ENCODE measurements around the gene GADD45G.

The GADD45G gene

GRCh38 chr9:89632192-89632733 is 27.5 kb downstream of the GADD45G start:
- DNase-seq = no peak

GRCh38 chr9:89632736-89633135 is 27.9 kb downstream of the GADD45G start:
- no peak for DNase-seq

- no peak for DNase-seq
Observed at GRCh38 chr9:89633404-89633803, 28.6 kb downstream of the GADD45G start.

- DNase-seq = no peak
Observed at GRCh38 chr9:89633920-89634319, 29.1 kb downstream of the GADD45G start.

- DNase-seq = no peak
Observed at GRCh38 chr9:89634995-89635742, 30.4 kb downstream of the GADD45G start.

GRCh38 chr9:89635816-89636215 is 31.0 kb downstream of the GADD45G start:
- DNase-seq = no peak

GRCh38 chr9:89637787-89638186 is 33.0 kb downstream of the GADD45G start:
- no peak for DNase-seq

- no peak for DNase-seq
Observed at GRCh38 chr9:89638359-89638758, 33.5 kb downstream of the GADD45G start.

GRCh38 chr9:89638893-89639292 is 34.1 kb downstream of the GADD45G start:
- no peak for DNase-seq

GRCh38 chr9:89639367-89639795 is 34.6 kb downstream of the GADD45G start:
- DNase-seq = no peak

GRCh38 chr9:89639961-89640360 is 35.1 kb downstream of the GADD45G start:
- DNase-seq = no peak

GRCh38 chr9:89640361-89640760 is 35.5 kb downstream of the GADD45G start:
- no peak for DNase-seq

GRCh38 chr9:89640801-89641200 is 36.0 kb downstream of the GADD45G start:
- DNase-seq = no peak

GRCh38 chr9:89641980-89642379 is 37.2 kb downstream of the GADD45G start:
- DNase-seq = no peak

GRCh38 chr9:89642789-89643188 is 38.0 kb downstream of the GADD45G start:
- no peak for DNase-seq

- DNase-seq = no peak
Observed at GRCh38 chr9:89646189-89646939, 41.6 kb downstream of the GADD45G start.

GRCh38 chr9:89647366-89648128 is 42.7 kb downstream of the GADD45G start:
- no peak for DNase-seq

- DNase-seq = no peak
Observed at GRCh38 chr9:89648247-89649000, 43.6 kb downstream of the GADD45G start.

GRCh38 chr9:89649039-89649691 is 44.4 kb downstream of the GADD45G start:
- peak; percentile 10 for DNase-seq

GRCh38 chr9:89654025-89654662 is 49.3 kb downstream of the GADD45G start:
- DNase-seq = no peak

All from activated CD4-positive, alpha-beta T cell treated with anti-CD3 and anti-CD28 coated beads, Interleukin-2, amount 50 U/mL, for 16 hours (primary cell).